Measurements from ENCODE around the gene PTPDC1. TPM values are rescaled to one million over a fixed set of nuclear protein-coding genes. Genes with fewer than 3 reads are reported as not detected.

The PTPDC1 gene
- total and polyA plus RNA-seq, 9 of the 15 experiments (the other 6 are each of a cell fraction or from before 2014, with no cell fraction given): 1.1 to 8.1 (median 5.7) TPM

DNA sequence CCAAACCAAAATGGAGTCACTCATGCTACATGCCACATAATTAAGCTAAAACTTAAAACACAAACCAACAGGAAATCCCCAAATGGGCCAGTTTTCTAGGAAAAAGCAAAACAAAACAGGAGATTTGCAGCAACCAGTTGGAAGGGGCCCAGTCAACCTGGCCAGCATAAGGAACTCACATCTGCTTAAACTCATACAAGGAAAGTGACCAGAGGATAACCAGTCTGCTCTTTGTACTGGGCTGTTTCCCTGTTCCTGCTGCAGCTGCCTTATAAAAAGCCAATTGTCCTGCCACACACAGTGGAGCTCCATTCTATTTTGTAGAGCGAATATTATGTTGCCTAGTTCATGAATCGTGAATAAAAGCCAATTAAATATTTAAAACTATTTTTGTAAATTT lies 29.5 kb upstream of the PTPDC1 start:
- POLR2A ChIA-PET: no interaction called here
- no peaks in the 10 kb centered on the region for H3K79me2 ChIP-seq (ENCODE audit: control insufficient read depth, insufficient read depth, low read length)
- H3K9ac ChIP-seq (ENCODE audit: insufficient read depth in 1 of 2, low read depth in 2 of 2, low read length in 2 of 2): no peak overlapping the region
- H4K20me1 ChIP-seq (replicated peaks; ENCODE audit: control insufficient read depth, insufficient read depth, low read length): no peaks in the 10 kb centered on the region
- no peak overlapping the region for H3K4me2 ChIP-seq (ENCODE audit: insufficient read depth, low read length)
- no peaks in the 10 kb centered on the region; a peak in 1 of 5 replicates for H3K4me1 ChIP-seq (replicated peaks in 1 of 2; ENCODE audit: control insufficient read depth in 2 of 2, insufficient read depth in 2 of 2, low read length in 2 of 2)
- in situ Hi-C loops (cut with MboI) (no loop called here), intact Hi-C loops (cut with micrococcal nuclease) (no loop called here)
- no peak for DNase-seq (ENCODE audit: extremely low read depth in 1 of 4, low spot score in 3 of 4)
- BruUV-seq (replicated peaks): no TSS peak
- no peak for FAIRE-seq
- H3K9me1 ChIP-seq (ENCODE audit: control insufficient read depth, insufficient read depth, low read length): no peaks in the 10 kb centered on the region
- no peaks in the 10 kb centered on the region for H3K36me3 ChIP-seq (ENCODE audit: control insufficient read depth, insufficient read depth, low read length)
- 20% methylated on average over 2 of the region's 2 CpGs for WGBS (ENCODE audit: insufficient coverage, low coverage, missing lambda C conversion rate)
- no peaks in the 10 kb centered on the region for H3K27me3 ChIP-seq (ENCODE audit: control insufficient read depth in 2 of 2, insufficient read depth in 2 of 2, low read length in 2 of 2)
- no peak overlapping the region for H3K27ac ChIP-seq (ENCODE audit: extremely low read depth, low read depth, low read length)
- H3K9me3 ChIP-seq (replicated peaks; ENCODE audit: control insufficient read depth, insufficient read depth, low read depth, low read length): no peaks in the 10 kb centered on the region
- no peak for TF ChIP-seq ZNF239 (CRISPR knock-in tag; IDR thresholded peaks at IDR 0.05)
- no peak for TF ChIP-seq NCOA2 (IDR thresholded peaks at IDR 0.05; ENCODE audit: partially characterized antibody in 2 of 2)
- no peak for TF ChIP-seq POU5F1 (IDR thresholded peaks at IDR 0.05; ENCODE audit: borderline replicate concordance, low read depth, low read length, partially characterized antibody)
- TF ChIP-seq, protein P1, sequence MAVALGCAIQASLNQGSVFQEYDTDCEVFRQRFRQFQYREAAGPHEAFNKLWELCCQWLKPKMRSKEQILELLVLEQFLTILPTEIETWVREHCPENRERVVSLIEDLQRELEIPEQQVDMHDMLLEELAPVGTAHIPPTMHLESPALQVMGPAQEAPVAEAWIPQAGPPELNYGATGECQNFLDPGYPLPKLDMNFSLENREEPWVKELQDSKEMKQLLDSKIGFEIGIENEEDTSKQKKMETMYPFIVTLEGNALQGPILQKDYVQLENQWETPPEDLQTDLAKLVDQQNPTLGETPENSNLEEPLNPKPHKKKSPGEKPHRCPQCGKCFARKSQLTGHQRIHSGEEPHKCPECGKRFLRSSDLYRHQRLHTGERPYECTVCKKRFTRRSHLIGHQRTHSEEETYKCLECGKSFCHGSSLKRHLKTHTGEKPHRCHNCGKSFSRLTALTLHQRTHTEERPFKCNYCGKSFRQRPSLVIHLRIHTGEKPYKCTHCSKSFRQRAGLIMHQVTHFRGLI (CRISPR knock-in tag; IDR thresholded peaks at IDR 0.05): no peak
- TF ChIP-seq TFAM (CRISPR knock-in tag; conservative IDR thresholded peaks at IDR 0.05): no peak
- TF ChIP-seq, protein P2, sequence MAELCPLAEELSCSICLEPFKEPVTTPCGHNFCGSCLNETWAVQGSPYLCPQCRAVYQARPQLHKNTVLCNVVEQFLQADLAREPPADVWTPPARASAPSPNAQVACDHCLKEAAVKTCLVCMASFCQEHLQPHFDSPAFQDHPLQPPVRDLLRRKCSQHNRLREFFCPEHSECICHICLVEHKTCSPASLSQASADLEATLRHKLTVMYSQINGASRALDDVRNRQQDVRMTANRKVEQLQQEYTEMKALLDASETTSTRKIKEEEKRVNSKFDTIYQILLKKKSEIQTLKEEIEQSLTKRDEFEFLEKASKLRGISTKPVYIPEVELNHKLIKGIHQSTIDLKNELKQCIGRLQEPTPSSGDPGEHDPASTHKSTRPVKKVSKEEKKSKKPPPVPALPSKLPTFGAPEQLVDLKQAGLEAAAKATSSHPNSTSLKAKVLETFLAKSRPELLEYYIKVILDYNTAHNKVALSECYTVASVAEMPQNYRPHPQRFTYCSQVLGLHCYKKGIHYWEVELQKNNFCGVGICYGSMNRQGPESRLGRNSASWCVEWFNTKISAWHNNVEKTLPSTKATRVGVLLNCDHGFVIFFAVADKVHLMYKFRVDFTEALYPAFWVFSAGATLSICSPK (IDR thresholded peaks at IDR 0.05; ENCODE audit: borderline replicate concordance): no peak
- no peak for TF ChIP-seq SRSF1 (IDR thresholded peaks at IDR 0.05; ENCODE audit: low read depth, low read length)
- TF ChIP-seq HNRNPLL (IDR thresholded peaks at IDR 0.05; ENCODE audit: low read depth, low read length, poor library complexity, severe bottlenecking): no peak
- TF ChIP-seq ZNF165 (CRISPR knock-in tag; IDR thresholded peaks at IDR 0.05; ENCODE audit: borderline replicate concordance): no peak
- TF ChIP-seq ZNF217 (CRISPR knock-in tag; IDR thresholded peaks at IDR 0.05): no peak
- TF ChIP-seq, protein P3, sequence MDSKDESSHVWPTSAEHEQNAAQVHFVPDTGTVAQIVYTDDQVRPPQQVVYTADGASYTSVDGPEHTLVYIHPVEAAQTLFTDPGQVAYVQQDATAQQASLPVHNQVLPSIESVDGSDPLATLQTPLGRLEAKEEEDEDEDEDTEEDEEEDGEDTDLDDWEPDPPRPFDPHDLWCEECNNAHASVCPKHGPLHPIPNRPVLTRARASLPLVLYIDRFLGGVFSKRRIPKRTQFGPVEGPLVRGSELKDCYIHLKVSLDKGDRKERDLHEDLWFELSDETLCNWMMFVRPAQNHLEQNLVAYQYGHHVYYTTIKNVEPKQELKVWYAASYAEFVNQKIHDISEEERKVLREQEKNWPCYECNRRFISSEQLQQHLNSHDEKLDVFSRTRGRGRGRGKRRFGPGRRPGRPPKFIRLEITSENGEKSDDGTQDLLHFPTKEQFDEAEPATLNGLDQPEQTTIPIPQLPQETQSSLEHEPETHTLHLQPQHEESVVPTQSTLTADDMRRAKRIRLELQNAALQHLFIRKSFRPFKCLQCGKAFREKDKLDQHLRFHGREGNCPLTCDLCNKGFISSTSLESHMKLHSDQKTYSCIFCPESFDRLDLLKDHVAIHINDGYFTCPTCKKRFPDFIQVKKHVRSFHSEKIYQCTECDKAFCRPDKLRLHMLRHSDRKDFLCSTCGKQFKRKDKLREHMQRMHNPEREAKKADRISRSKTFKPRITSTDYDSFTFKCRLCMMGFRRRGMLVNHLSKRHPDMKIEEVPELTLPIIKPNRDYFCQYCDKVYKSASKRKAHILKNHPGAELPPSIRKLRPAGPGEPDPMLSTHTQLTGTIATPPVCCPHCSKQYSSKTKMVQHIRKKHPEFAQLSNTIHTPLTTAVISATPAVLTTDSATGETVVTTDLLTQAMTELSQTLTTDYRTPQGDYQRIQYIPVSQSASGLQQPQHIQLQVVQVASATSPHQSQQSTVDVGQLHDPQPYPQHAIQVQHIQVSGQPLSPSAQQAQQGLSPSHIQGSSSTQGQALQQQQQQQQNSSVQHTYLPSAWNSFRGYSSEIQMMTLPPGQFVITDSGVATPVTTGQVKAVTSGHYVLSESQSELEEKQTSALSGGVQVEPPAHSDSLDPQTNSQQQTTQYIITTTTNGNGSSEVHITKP (IDR thresholded peaks at IDR 0.05; ENCODE audit: partially characterized antibody): no peak
- TF ChIP-seq, protein P4, sequence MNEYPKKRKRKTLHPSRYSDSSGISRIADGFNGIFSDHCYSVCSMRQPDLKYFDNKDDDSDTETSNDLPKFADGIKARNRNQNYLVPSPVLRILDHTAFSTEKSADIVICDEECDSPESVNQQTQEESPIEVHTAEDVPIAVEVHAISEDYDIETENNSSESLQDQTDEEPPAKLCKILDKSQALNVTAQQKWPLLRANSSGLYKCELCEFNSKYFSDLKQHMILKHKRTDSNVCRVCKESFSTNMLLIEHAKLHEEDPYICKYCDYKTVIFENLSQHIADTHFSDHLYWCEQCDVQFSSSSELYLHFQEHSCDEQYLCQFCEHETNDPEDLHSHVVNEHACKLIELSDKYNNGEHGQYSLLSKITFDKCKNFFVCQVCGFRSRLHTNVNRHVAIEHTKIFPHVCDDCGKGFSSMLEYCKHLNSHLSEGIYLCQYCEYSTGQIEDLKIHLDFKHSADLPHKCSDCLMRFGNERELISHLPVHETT (CRISPR knock-in tag; conservative IDR thresholded peaks at IDR 0.05 in 1 of 2, IDR thresholded peaks at IDR 0.05 in 1 of 2): no peak
- H2AFZ ChIP-seq (ENCODE audit: low read depth, low read length): no peak overlapping the region
- no peak for ATAC-seq
- CTCF ChIA-PET (ENCODE audit: low intra/inter-chr PET ratio): no interaction called here
- H3K4me3 ChIP-seq: no peak overlapping the region

Measured in K562 (cell line).